Sigmoid colon (tissue), 4 donors: ENCODE results near the gene SPEM2.

Source experiments
- CTCF ChIP-seq, 4 experiments: fragments of 450-650 bp in 3 of 4; fragments of 200-600 bp in 1 of 4; IDR thresholded peaks; one replicate each; pipeline ENCODE4 v1.5.1; 2016 to 2019; ENCODE audit warnings: antibody characterized with exemption in 4 of 4, mild to moderate bottlenecking in 3 of 4, moderate library complexity in 2 of 4
- POLR2A ChIP-seq, 2 donors: fragments of 450-650 bp; IDR thresholded peaks; one replicate each; pipeline ENCODE4 v1.6.1; 2016; ENCODE audit warnings: antibody characterized with exemption in 2 of 2, mild to moderate bottlenecking in 2 of 2, moderate library complexity in 2 of 2
- POLR2AphosphoS5 ChIP-seq, 4 donors: sonication (generic); formaldehyde crosslinking; IDR thresholded peaks; one replicate each; pipeline ENCODE4 v1.6.1; 2017; ENCODE audit warnings: antibody characterized with exemption in 4 of 4

GRCh38 chr17:7475764-7476422 is 50.5 kb downstream of the SPEM2 start:
- TF ChIP-seq CTCF (IDR thresholded peaks at IDR 0.05) (no peak), POLR2AphosphoS5 (IDR thresholded peaks at IDR 0.05) (peak; percentile 61 to 84 (median 72)), POLR2A (IDR thresholded peaks at IDR 0.05) (no peak)
